Loucy (cell line): Measurements from ENCODE around the gene HTRA3.

Experiments used
- EZH2phosphoT487 ChIP-seq: fragments of 200-600 bp; IDR thresholded peaks from 2 replicates; pipeline ENCODE4 v1.6.1; 2018; ENCODE audit warnings: antibody characterized with exemption, mild to moderate bottlenecking, moderate library complexity, borderline replicate concordance
- TF ChIP-seq, protein P1 (sequence below): fragments of 200-600 bp; sonication (generic); conservative IDR thresholded peaks from 2 replicates; pipeline ENCODE4 v1.5.1; 2014; ENCODE audit warnings: mild to moderate bottlenecking, antibody characterized with exemption, low read length

DNA sequence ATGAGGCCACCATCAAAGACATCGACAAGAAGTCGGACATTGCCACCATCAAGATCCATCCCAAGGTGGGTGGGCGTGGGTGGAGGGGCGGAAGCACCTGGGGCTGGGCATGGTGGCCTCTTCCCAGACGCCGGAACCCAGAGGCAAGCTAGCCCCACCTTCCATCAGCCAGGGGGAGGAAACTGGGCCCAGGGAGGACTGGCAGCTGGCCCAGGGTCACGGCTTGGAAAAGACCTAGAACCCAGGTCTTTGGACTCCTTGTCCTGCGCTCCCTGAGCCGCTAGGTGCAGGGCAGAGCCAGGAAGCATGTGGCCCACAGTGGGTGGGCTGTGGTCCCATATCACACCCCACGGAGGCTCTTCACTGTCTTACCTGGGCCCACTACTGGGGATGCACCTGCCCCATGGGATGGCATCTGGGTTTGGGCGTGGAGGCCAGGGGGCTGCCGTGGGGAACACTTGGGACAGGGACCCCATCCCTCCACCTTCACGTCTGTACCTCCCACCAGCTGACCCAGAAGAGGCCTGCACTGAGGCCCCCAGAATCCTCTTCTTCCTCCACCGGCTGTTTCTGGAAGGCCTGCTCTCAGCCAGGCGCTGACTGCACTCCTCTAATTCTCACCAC is 17.3 kb downstream of the HTRA3 start:
- TF ChIP-seq, protein P1, sequence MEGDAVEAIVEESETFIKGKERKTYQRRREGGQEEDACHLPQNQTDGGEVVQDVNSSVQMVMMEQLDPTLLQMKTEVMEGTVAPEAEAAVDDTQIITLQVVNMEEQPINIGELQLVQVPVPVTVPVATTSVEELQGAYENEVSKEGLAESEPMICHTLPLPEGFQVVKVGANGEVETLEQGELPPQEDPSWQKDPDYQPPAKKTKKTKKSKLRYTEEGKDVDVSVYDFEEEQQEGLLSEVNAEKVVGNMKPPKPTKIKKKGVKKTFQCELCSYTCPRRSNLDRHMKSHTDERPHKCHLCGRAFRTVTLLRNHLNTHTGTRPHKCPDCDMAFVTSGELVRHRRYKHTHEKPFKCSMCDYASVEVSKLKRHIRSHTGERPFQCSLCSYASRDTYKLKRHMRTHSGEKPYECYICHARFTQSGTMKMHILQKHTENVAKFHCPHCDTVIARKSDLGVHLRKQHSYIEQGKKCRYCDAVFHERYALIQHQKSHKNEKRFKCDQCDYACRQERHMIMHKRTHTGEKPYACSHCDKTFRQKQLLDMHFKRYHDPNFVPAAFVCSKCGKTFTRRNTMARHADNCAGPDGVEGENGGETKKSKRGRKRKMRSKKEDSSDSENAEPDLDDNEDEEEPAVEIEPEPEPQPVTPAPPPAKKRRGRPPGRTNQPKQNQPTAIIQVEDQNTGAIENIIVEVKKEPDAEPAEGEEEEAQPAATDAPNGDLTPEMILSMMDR: no peak
- TF ChIP-seq EZH2phosphoT487: no peak
